ENCODE measurements around the gene PRKACB. TPM values are rescaled to one million over a fixed set of nuclear protein-coding genes. Genes with fewer than 3 reads are reported as not detected.

PRKACB gene
- polyA plus RNA-seq (2012; ENCODE audit: insufficient read length, low read depth) = 15.3 TPM

DNA sequence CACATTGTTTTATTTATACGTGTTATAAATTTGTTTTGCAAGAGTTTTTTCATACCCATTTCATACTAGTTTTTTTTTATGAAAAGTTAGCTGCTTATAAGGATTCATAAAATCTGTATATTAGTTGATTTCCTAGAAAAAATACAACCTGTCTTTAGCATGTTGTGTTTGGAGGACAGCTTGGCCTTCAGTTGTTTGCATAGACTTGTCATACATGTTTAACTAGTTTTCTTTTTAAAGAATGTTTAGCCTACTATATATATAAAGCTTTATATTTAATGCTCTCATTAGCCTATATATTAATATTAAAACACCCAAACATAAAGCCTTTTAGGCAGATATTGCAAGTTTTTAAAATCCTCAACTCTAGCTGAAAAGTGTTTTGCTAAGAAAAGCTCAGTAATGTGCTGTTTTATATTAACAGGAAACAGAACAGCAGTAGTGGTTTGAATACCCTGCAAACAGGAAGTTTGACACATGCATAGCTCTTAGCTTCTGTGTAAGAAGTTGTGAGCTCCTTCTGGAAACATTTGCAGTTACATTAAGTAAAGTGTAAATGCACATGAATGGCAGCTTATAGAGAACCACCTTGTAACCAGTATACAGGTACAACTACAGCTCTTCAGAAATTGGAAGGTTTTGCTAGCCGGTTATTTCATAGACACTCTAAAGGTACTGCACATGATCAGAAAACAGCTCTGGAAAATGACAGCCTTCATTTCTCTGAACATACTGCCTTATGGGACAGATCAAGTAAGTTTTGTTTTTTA lies at the start of gene PRKACB:
TSS of gene PRKACB (plus strand) at position 476 of the 770 bp plus-strand sequence. CDS start at position 567, 91 bp downstream.
- TF ChIP-seq TAF1 (IDR thresholded peaks at IDR 0.05; ENCODE audit: borderline replicate concordance, insufficient read depth, low read length) (no peak), SIN3A (IDR thresholded peaks at IDR 0.05; ENCODE audit: borderline replicate concordance, insufficient read depth, low read length) (no peak), POLR2AphosphoS5 (IDR thresholded peaks at IDR 0.05; ENCODE audit: low read depth, low read length) (no peak), REST (IDR thresholded peaks at IDR 0.05; ENCODE audit: insufficient read depth in 1 of 2, low read depth in 2 of 2, low read length in 2 of 2) (no peak)

DNA sequence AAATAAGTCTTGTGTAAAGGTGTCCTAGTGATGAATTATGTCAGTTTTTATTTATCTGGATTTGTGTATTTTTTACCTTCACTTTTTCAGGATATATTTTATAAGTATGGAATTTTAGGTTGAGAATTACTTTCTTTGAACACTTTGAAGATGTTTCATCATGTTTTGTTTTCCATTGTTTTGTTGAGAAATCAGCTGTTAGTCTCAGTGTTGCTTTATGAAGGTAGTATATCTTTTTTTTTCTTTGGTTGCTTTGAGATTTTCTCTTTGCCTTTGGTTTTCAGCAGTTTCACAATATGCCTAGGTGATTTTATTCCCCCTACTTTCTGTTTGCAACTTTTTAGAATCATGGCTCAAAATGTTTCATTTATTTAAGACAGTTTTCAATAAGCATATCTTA lies 48.8 kb upstream of the PRKACB start:
- no peak for TF ChIP-seq REST (IDR thresholded peaks at IDR 0.05; ENCODE audit: insufficient read depth in 1 of 2, low read depth in 2 of 2, low read length in 2 of 2)
- TF ChIP-seq TAF1 (IDR thresholded peaks at IDR 0.05; ENCODE audit: borderline replicate concordance, insufficient read depth, low read length) = no peak
- no peak for TF ChIP-seq SIN3A (IDR thresholded peaks at IDR 0.05; ENCODE audit: borderline replicate concordance, insufficient read depth, low read length)
- no peak for TF ChIP-seq POLR2AphosphoS5 (IDR thresholded peaks at IDR 0.05; ENCODE audit: low read depth, low read length)
- TF ChIP-seq FOXP2 (optimal IDR thresholded peaks at IDR 0.05; ENCODE audit: borderline replicate concordance, extremely low read depth, extremely low read length, insufficient read depth) = no peak

DNA sequence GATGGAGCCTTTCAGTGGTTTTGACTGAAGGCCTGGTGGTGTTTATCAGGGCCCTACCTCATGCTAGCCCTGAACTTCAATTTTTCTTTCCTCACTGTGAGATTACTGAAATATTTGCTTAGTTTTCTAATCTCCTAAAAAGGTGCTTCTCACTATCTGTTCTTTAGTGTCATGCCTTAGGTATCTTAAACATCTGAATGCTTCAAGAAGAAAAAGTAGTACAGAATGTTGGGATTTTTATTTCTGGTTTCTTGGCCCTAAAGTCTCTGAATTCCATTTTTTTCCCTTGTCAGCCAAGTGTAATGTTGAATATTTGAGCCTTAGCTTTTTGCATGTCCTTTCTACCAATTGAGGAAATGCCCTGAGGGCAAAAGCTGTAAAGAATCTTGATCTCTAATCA lies 47.9 kb upstream of the PRKACB start:
- TF ChIP-seq POLR2AphosphoS5 (IDR thresholded peaks at IDR 0.05; ENCODE audit: low read depth, low read length) = no peak
- no peak for TF ChIP-seq FOXP2 (optimal IDR thresholded peaks at IDR 0.05; ENCODE audit: borderline replicate concordance, extremely low read depth, extremely low read length, insufficient read depth)
- no peak for TF ChIP-seq SIN3A (IDR thresholded peaks at IDR 0.05; ENCODE audit: borderline replicate concordance, insufficient read depth, low read length)
- TF ChIP-seq TAF1 (IDR thresholded peaks at IDR 0.05; ENCODE audit: borderline replicate concordance, insufficient read depth, low read length) = no peak
- TF ChIP-seq REST (IDR thresholded peaks at IDR 0.05; ENCODE audit: insufficient read depth in 1 of 2, low read depth in 2 of 2, low read length in 2 of 2) = no peak

- TF ChIP-seq REST (IDR thresholded peaks at IDR 0.05; ENCODE audit: insufficient read depth in 1 of 2, low read depth in 2 of 2, low read length in 2 of 2) (no peak), TAF1 (IDR thresholded peaks at IDR 0.05; ENCODE audit: borderline replicate concordance, insufficient read depth, low read length) (no peak), FOXP2 (optimal IDR thresholded peaks at IDR 0.05; ENCODE audit: borderline replicate concordance, extremely low read depth, extremely low read length, insufficient read depth) (no peak), POLR2AphosphoS5 (IDR thresholded peaks at IDR 0.05; ENCODE audit: low read depth, low read length) (no peak), SIN3A (IDR thresholded peaks at IDR 0.05; ENCODE audit: borderline replicate concordance, insufficient read depth, low read length) (no peak)
Observed at GRCh38 chr1:84101204-84101603, 42.9 kb upstream of the PRKACB start.
